Endothelial cell of umbilical vein (primary cell): Measurements from ENCODE around the gene MREG. TPM values are rescaled to one million over a fixed set of nuclear protein-coding genes. Genes with fewer than 3 reads are reported as not detected.

Experiments
- BruUV-seq: library from RNA; stranded (reverse); fragments of 400-500 nt; replicated peaks from 2 replicates; lab custom pipeline; 2021; lab: Mats Ljungman, UMichigan
- CTCF ChIA-PET: fragments of 300-600, 350-600 bp; sonication (Branson Sonifier 250); formaldehyde crosslinking; loops from one replicate; lab custom pipeline; 2021; ENCODE audit warnings: antibody characterized with exemption, inconsistent platforms; lab: Charles Lee
- POLR2A ChIA-PET: fragments of 300-600, 350-600 bp; sonication (Branson Sonifier 250); formaldehyde crosslinking; loops from one replicate; lab custom pipeline; 2021; ENCODE audit warnings: antibody characterized with exemption, inconsistent platforms; lab: Charles Lee
- DNase-seq: peaks from one replicate; pipeline ENCODE4 v3.0.0-alpha.2; 2011; ENCODE audit warnings: low read depth, low spot score
- FAIRE-seq: peaks from 2 replicates; lab custom pipeline; 2011; peaks lifted over from hg19 to GRCh38; lab: Jason Lieb, UNC
- H2AFZ ChIP-seq: 2 replicates; pipeline ENCODE4 v1.6.0; 2012; ENCODE audit warnings: low read depth, low read length, control low read depth, inconsistent platforms
- H3K27ac ChIP-seq: 2 replicates; pipeline ENCODE4 v1.5.1; 2011; ENCODE audit warnings: low read depth, mild to moderate bottlenecking, control low read depth, low read length, moderate library complexity; ENCODE audit not compliant: insufficient read depth
- H3K27me3 ChIP-seq, 2 experiments: 2 replicates each; pipeline versions ENCODE4 v1.6.0 to v1.6.1; 2011; ENCODE audit warnings: low read length in 2 of 2, mixed read lengths in 1 of 2; ENCODE audit not compliant: control insufficient read depth in 2 of 2, insufficient read depth in 2 of 2
- H3K36me3 ChIP-seq, 2 experiments: 2 replicates in 1 of 2; 3 replicates in 1 of 2; pipeline ENCODE4 v1.5.1; 2011; ENCODE audit warnings: low read length in 2 of 2, mild to moderate bottlenecking in 1 of 2, moderate library complexity in 1 of 2; ENCODE audit not compliant: control insufficient read depth in 2 of 2, insufficient read depth in 2 of 2; ENCODE audit errors: extremely low read depth in 1 of 2
- H3K4me1 ChIP-seq: 3 replicates; pipeline ENCODE4 v1.5.1; 2011; ENCODE audit warnings: mild to moderate bottlenecking, low read length; ENCODE audit not compliant: control insufficient read depth, insufficient read depth; ENCODE audit errors: extremely low read depth
- H3K4me2 ChIP-seq: 2 replicates; pipeline ENCODE4 v1.6.1; 2011; ENCODE audit warnings: low read length, control low read depth, mixed read lengths; ENCODE audit not compliant: insufficient read depth
- H3K4me3 ChIP-seq, 3 experiments: fragments of 200-600 bp in 1 of 3; sonication (generic), shearing (Covaris generic) in 1 of 3; replicated peaks in 1 of 3; 2 replicates each; pipeline ENCODE4 v1.5.1; 2011 to 2016; ENCODE audit warnings: control low read depth in 3 of 3, low read length in 3 of 3, mild to moderate bottlenecking in 2 of 3, inconsistent platforms in 1 of 3, low read depth in 1 of 3, moderate library complexity in 1 of 3; ENCODE audit not compliant: insufficient read depth in 1 of 3
- H3K79me2 ChIP-seq: 2 replicates; pipeline ENCODE4 v1.6.0; 2012; ENCODE audit warnings: low read length, inconsistent platforms; ENCODE audit not compliant: control insufficient read depth, insufficient read depth
- H3K9ac ChIP-seq: replicated peaks from 2 replicates; pipeline ENCODE3; 2011; ENCODE audit warnings: low read length, control low read depth; ENCODE audit not compliant: insufficient read depth; ENCODE audit errors: extremely low read depth
- H3K9me1 ChIP-seq: replicated peaks from 3 replicates; pipeline ENCODE4 v1.6.0; 2011; ENCODE audit warnings: mild to moderate bottlenecking, low read length; ENCODE audit not compliant: control insufficient read depth, insufficient read depth; ENCODE audit errors: extremely low read depth
- H3K9me3 ChIP-seq: replicated peaks from 2 replicates; pipeline ENCODE4 v1.5.1; 2012; ENCODE audit warnings: low read length, inconsistent platforms; ENCODE audit not compliant: control insufficient read depth, insufficient read depth
- H4K20me1 ChIP-seq: replicated peaks from 2 replicates; pipeline ENCODE3; 2011; ENCODE audit warnings: mild to moderate bottlenecking, low read length; ENCODE audit not compliant: control insufficient read depth, insufficient read depth; ENCODE audit errors: extremely low read depth
- CTCF ChIP-seq, 2 donors: IDR thresholded peaks; 1 replicate in 1 of 2; 2 replicates in 1 of 2; pipeline ENCODE4 v1.5.1; 2011; ENCODE audit warnings: low read length in 2 of 2, mild to moderate bottlenecking in 2 of 2, moderate library complexity in 2 of 2, control low read depth in 1 of 2, inconsistent platforms in 1 of 2, low read depth in 1 of 2; ENCODE audit not compliant: insufficient read depth in 1 of 2; ENCODE audit errors: extremely low read depth in 1 of 2
- EZH2 ChIP-seq: IDR thresholded peaks from 2 replicates; pipeline ENCODE4 v1.6.1; 2012; ENCODE audit warnings: borderline replicate concordance, low read depth, mild to moderate bottlenecking, moderate library complexity, low read length, inconsistent platforms; ENCODE audit not compliant: severe bottlenecking
- FOS ChIP-seq: IDR thresholded peaks from 2 replicates; pipeline ENCODE4 v1.6.1; 2011; ENCODE audit warnings: mild to moderate bottlenecking, low read length, moderate library complexity, borderline replicate concordance; ENCODE audit not compliant: insufficient read depth
- GATA2 ChIP-seq: IDR thresholded peaks from 2 replicates; pipeline ENCODE4 v1.7.0; 2011; ENCODE audit warnings: low read depth, mild to moderate bottlenecking, moderate library complexity, mixed read lengths, low read length; ENCODE audit not compliant: insufficient read length, insufficient read depth
- JUN ChIP-seq: IDR thresholded peaks from 2 replicates; pipeline ENCODE4 v1.6.1; 2011; ENCODE audit warnings: borderline replicate concordance, low read depth; ENCODE audit not compliant: insufficient read length, insufficient read depth
- MYC ChIP-seq: IDR thresholded peaks from one replicate; pipeline ENCODE4 v1.6.1; 2011; ENCODE audit warnings: mild to moderate bottlenecking, low read depth, low read length
- POLR2A ChIP-seq: IDR thresholded peaks from 2 replicates; pipeline ENCODE4 v1.6.1; 2012; ENCODE audit warnings: low read depth, mild to moderate bottlenecking, control low read depth, low read length
- POLR2AphosphoS5 ChIP-seq: IDR thresholded peaks from 2 replicates; pipeline ENCODE4 v1.6.1; 2012; ENCODE audit warnings: low read depth, mild to moderate bottlenecking, control low read depth, low read length, moderate library complexity; ENCODE audit not compliant: insufficient read depth
- dilution Hi-C: fragments of 300-500 bp; cut with MboI; formaldehyde crosslinking; loops from one replicate; pipeline ENCODE4 v1.15.0; 2019; ENCODE audit warnings: low sequenced_read_pairs; ENCODE audit not compliant: extremely low pct_ligation_motif_present
- intact Hi-C: fragments of 100-400 bp; cut with micrococcal nuclease; formaldehyde crosslinking; loops from one replicate; pipeline ENCODE4 v1.10.0; 2022
- polyA plus RNA-seq, 4 experiments: library from polyadenylated mRNA; depleted of rRNA in 3 of 4; stranded (reverse) in 3 of 4; unstranded in 1 of 4; fragments of >200 nt; gene quantifications; 2 replicates each; pipeline versions ENCODE4 v1.2.1 to v1.2.3, GENCODE V29; 2011 to 2012; ENCODE audit warnings: missing spikeins in 1 of 4
- total RNA-seq: library from RNA; stranded (reverse); gene quantifications from 2 replicates; pipeline ENCODE4 v1.2.3, GENCODE V29; 2021
- TF ChIP-seq, protein P1 (sequence below): IDR thresholded peaks from 2 replicates; pipeline ENCODE4 v1.6.1; 2011; ENCODE audit not compliant: insufficient read depth, insufficient read length

MREG gene
- total and polyA plus RNA-seq, 2 donors (not counting 3 experiments of a cell fraction or from before 2014, with no cell fraction given), result 0.41 to 3.9 TPM

DNA sequence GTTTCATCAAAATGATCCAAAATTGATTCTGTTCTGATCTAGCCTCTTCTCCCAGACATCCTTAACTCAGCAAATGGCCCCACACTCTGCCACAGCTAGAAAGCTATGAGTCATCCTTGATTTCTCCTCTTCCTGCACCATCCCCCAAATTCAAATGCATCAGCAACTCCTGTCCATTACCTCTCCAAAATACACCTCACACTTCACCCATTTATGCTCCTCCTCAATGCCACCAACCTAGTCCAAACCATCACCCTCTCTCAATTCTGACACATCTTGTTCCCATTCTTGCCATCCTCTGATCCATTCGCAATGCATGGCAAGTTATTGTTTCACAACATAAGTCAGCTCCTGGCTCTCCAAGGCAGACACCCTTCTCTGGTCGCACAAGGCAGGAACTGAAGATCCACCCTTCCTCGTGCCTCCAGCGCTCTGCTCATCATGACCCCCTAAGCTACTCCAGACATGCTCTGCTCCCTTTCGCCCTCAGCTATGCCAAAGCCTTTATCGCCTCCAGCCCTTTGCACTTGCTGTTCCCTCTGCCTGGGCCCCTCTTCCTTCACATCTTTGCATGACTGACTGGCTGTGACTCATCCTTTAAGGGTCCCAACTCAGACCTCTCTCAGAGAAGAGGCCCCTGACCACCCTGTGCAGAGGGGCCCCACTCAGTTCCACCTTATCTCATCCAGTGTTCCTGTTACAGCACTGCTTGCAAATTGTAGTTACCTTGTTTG is 83.6 kb downstream of the MREG start:
- FAIRE-seq, result peak; percentile 75
- Histone ChIP-seq H3K79me2 (no peaks in the 10 kb centered on the region), H3K4me2 (no peak overlapping the region), H3K9me1 (no peaks in the 10 kb centered on the region), H3K4me1 (no peaks in the 10 kb centered on the region), H4K20me1 (no peaks in the 10 kb centered on the region), H2AFZ (no peak overlapping the region), H3K9ac (no peak overlapping the region), H3K36me3 (no peaks in the 10 kb centered on the region), H3K4me3 (no peak overlapping the region), H3K27me3 (peaks cover 0 to 2% of the 10 kb centered on the region in 2 experiments), H3K27ac (no peak overlapping the region), H3K9me3 (no peaks in the 10 kb centered on the region)
- dilution Hi-C loops, result no loop called here
- TF ChIP-seq JUN (peak; percentile 36), POLR2A (no peak), GATA2 (no peak), FOS (peak; percentile 69), CTCF (IDR thresholded peaks at IDR 0.05; ENCODE audit: extremely low read depth in 1 of 2, insufficient read depth in 1 of 2, low read depth in 1 of 2, low read length in 2 of 2) (no peak), POLR2AphosphoS5 (no peak), MYC (no peak), EZH2 (no peak)
- TF ChIP-seq, protein P1, sequence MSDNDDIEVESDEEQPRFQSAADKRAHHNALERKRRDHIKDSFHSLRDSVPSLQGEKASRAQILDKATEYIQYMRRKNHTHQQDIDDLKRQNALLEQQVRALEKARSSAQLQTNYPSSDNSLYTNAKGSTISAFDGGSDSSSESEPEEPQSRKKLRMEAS, result no peak
- no TSS peak for BruUV-seq
- peak; percentile 17 for DNase-seq
- CTCF ChIA-PET, result interaction anchor here (1.0 to 3.4 kb wide), 10 partner anchors 9 to 969 kb away, joined by 3 to 54 read pairs (median 10); partner anchors contain the start of gene ATIC
- POLR2A ChIA-PET, result no interaction called here
- intact Hi-C loops, result loop anchor here (2.0 to 10.0 kb wide), 4 partner anchors 659 to 1997 kb away; partner anchors contain the start of gene BARD1
